Measurements from ENCODE around the gene STATH.

STATH gene, protein sequence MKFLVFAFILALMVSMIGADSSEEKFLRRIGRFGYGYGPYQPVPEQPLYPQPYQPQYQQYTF

DNA sequence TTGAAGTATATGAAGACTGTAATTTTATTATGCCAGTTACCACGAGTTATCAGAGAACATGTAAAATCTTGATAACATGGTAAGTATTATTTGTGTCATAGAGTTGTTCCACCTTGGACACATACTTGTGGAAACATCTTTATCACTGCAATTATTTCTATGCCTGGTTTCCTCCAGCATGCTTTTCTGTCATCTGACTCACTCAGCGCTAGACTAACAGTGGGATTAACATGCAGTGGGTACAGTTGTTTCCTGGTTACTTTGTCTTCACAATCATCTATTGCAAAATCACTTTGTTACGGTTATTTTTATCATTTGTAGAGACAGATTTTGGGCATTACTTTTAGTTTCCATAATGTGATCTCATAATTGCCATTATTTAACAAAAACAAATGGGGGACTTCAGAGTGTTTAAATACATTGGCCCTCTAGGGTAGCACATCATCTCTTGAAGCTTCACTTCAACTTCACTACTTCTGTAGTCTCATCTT, at the start of gene STATH:
TSS of gene STATH (plus strand) at position 441 of the 491 bp plus-strand sequence. CDS start 2,472 bp downstream, outside the sequence.
- no peak within 1 kb of the TSS for H3K27ac ChIP-seq

DNA sequence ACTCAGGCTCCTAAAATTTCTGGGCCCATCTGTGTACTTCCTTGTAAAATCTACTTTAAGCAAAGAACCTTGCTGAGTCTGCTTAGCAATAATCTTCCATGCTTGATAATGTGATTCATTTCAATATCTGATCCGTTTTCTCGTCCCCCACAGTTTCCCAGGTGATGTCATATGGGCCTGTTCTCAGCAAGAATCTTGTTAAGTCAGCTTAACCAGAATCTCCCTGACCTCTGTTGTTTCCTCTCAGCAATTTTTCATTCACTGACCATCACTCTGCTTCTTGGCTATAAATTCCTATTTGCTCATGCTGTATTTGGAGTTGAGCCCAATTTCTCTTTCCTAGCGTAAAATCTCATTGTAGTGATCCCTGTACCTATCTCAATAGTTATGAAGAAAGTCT, 44.2 kb upstream of the STATH start:
- H3K27ac ChIP-seq: no peak overlapping the region
- no peak for TF ChIP-seq ZFX (IDR thresholded peaks at IDR 0.05)
- TF ChIP-seq, protein P1, sequence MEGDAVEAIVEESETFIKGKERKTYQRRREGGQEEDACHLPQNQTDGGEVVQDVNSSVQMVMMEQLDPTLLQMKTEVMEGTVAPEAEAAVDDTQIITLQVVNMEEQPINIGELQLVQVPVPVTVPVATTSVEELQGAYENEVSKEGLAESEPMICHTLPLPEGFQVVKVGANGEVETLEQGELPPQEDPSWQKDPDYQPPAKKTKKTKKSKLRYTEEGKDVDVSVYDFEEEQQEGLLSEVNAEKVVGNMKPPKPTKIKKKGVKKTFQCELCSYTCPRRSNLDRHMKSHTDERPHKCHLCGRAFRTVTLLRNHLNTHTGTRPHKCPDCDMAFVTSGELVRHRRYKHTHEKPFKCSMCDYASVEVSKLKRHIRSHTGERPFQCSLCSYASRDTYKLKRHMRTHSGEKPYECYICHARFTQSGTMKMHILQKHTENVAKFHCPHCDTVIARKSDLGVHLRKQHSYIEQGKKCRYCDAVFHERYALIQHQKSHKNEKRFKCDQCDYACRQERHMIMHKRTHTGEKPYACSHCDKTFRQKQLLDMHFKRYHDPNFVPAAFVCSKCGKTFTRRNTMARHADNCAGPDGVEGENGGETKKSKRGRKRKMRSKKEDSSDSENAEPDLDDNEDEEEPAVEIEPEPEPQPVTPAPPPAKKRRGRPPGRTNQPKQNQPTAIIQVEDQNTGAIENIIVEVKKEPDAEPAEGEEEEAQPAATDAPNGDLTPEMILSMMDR (conservative IDR thresholded peaks at IDR 0.05): no peak

More for the DNA sequence above, at the start of gene STATH:
- no peak for TF ChIP-seq ZFX (IDR thresholded peaks at IDR 0.05)

DNA sequence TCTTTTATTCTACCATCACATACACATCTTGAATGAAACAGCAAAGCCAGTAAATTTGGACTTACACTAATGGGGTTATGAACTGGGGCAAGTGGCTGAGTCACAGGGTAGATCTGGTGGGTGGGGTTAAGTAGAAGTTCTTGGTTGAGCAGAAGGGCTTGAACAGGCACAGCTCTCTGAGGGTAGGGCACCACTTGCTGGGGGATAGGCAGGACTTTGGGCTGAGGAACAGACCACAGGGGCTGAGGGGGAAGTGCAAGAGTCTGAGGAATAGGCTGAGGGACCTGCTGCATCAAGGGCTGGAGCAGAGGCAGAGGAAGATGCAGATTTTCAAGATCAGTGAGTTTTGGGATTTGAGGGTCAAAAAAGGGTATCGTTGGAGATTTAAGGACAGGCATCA, 38.6 kb upstream of the STATH start:
- TF ChIP-seq, protein P1 (conservative IDR thresholded peaks at IDR 0.05): no peak
- TF ChIP-seq ZFX (IDR thresholded peaks at IDR 0.05): no peak
- H3K27ac ChIP-seq: no peak overlapping the region

DNA sequence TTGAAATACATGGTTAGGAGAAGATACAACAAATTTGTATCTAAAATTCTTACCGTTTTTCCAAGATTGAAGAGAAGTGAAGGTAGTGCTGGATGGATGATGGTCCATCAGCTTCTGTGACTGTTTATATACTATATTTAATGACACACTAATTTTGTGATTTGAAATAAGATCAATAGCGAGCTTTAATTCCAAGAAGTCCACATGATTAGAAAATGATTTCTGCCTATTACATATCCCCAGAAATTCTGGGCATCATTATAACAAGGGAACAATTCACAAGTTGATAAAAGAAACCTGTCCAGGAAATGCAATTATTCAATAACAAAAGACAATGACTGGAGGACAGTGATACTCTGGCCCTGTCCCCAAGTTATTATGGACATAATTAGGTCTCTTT, 30.1 kb upstream of the STATH start, which contains the start of gene CSN2:
TSS of gene CSN2 (minus strand) at position 101 of the 400 bp plus-strand sequence. CDS start 4,733 bp downstream, outside the sequence.
- H3K27ac ChIP-seq: no peak within 1 kb of the TSS
- TF ChIP-seq, protein P1 (conservative IDR thresholded peaks at IDR 0.05): no peak
- no peak for TF ChIP-seq ZFX (IDR thresholded peaks at IDR 0.05)

DNA sequence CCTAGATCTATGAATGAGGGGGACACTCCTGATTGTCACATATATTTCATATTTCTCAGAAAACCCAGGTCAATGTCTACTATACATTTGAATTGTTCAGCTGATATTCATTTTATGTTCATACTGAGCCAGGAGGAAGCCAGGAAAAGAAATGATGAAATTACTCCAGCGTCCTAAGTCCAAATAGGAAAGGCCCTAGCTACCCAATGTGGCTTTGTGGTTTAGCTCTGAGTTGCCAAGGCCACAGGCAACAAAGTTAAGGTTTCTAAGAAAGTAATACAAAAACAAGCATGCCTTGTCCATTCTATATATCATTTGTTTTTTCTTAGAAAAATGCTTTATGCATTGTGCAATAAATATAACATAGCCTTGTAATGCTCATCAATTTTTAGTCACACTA, 25.7 kb upstream of the STATH start:
- no peak for TF ChIP-seq ZFX (IDR thresholded peaks at IDR 0.05)
- TF ChIP-seq, protein P1 (conservative IDR thresholded peaks at IDR 0.05): no peak
- H3K27ac ChIP-seq: no peak overlapping the region

DNA sequence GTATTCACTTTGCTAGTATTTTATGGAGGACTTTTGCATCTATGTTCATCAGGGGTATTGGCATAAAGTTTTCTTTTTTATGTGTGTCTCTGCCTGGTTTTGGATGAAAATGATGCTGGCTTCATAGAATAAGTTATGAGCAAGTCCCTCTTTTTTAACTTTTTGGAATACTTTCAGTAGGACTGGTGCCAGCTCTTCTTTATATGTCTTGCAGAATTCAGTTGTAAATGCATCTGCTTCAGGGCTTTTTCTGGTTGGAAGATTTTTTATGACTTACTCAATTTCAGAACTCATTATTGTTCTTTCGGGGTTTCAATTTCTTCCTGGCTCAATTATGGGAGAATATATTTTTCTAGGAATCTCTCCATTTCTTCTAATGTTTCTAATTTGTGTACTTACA, 21.1 kb upstream of the STATH start:
- TF ChIP-seq ZFX (IDR thresholded peaks at IDR 0.05): no peak
- TF ChIP-seq, protein P1 (conservative IDR thresholded peaks at IDR 0.05): no peak
- no peak overlapping the region for H3K27ac ChIP-seq

DNA sequence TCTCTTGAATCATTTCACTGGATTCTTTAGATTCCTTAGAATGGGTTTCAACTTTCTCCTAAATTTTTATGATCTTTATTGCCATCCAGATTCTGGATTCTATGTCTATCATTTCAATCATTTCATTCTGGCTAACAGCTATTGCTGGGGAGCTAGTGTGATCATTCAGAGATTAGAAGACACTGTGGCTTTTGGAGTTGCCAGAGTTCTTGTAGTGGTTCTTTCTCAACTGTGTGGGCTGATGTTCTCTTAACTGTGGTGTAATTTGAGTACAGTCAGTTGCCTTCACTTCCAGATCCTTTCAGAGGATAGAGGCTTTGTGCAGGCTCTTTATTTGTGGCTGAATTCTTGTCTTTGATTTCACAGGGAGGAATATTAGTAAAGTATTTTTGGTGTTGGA, 18.2 kb upstream of the STATH start:
- H3K27ac ChIP-seq: no peak overlapping the region
- TF ChIP-seq, protein P1 (conservative IDR thresholded peaks at IDR 0.05): no peak
- TF ChIP-seq ZFX (IDR thresholded peaks at IDR 0.05): no peak

DNA sequence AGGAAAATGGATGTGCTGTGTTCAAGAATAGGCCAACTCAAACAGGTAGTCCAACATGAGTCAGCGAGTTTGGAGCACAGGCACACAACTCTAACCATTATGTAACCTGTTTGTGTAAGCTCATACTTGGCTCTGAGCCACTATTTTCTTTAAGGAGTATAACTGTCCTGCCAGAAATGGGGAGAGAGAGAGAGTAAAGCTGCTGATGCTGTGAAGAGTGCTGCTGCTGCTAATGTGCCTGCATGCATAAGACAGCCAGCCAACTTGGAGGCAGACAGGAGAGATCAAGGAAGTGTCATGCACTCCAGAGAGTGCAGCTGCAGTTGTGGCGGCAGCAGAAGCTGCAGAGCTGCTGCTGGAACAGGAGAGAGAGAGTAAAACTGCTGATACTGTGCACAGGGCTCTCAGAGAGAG, 11.7 kb upstream of the STATH start:
- peak overlapping the region; percentile 77 for H3K27ac ChIP-seq
- no peak for TF ChIP-seq ZFX (IDR thresholded peaks at IDR 0.05)
- TF ChIP-seq, protein P1 (conservative IDR thresholded peaks at IDR 0.05): no peak

All from C4-2B (cell line).